ENCODE data around the gene SH3BGR. TPM values are rescaled to one million over a fixed set of nuclear protein-coding genes. Genes with fewer than 3 reads are reported as not detected.

Gene SH3BGR
- total and polyA plus RNA-seq, 4 donors = 0.33 to 5.4 (median 2.0) TPM

DNA sequence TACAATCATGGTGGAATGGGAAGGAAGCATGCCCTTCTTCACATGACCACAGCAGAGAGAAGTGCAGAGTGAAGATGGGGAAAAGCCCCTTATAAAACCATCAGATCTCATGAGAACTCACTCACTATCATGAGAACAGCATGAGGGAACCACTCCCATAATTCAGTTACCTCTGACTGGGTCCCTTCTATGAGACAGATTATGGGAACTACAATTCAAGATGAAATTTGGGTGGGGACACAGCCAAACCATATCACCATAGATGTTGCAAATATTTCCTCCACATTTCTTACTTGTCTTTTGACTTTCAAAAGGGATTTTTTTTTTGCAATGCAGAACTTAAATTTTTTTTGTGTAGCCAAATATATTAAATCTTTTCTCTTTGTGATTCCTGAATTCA is 14.8 kb downstream of the SH3BGR start:
- H3K27me3 ChIP-seq (ENCODE audit: control insufficient read depth in 4 of 4, insufficient read depth in 4 of 4, low read length in 3 of 4) = no peaks in the 10 kb centered on the region
- no peaks in the 10 kb centered on the region for H3K9me3 ChIP-seq (ENCODE audit: control insufficient read depth in 4 of 4, low read length in 3 of 4)
- no peaks in the 10 kb centered on the region for H3K4me1 ChIP-seq (ENCODE audit: control insufficient read depth in 4 of 4, insufficient read depth in 4 of 4, low read length in 3 of 4)
- DNase-seq (ENCODE audit: low spot score) = no peak
- no peak overlapping the region for H3K27ac ChIP-seq (ENCODE audit: low read depth in 1 of 2, low read length in 2 of 2)
- H3K9ac ChIP-seq (ENCODE audit: low read depth in 1 of 2, low read length in 2 of 2) = no peak overlapping the region
- no peak for TF ChIP-seq ZBTB33 (IDR thresholded peaks at IDR 0.05)
- TF ChIP-seq, protein P1, sequence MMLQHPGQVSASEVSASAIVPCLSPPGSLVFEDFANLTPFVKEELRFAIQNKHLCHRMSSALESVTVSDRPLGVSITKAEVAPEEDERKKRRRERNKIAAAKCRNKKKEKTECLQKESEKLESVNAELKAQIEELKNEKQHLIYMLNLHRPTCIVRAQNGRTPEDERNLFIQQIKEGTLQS (IDR thresholded peaks at IDR 0.05) = no peak
- no peak for TF ChIP-seq JUND (IDR thresholded peaks at IDR 0.05)
- no peak for TF ChIP-seq GABPA (IDR thresholded peaks at IDR 0.05 in 1 of 2, conservative IDR thresholded peaks at IDR 0.05 in 1 of 2)
- TF ChIP-seq NR2F2 (IDR thresholded peaks at IDR 0.05) = no peak
- no peak for TF ChIP-seq SP1 (IDR thresholded peaks at IDR 0.05)
- H3K36me3 ChIP-seq (ENCODE audit: control insufficient read depth in 4 of 4, insufficient read depth in 3 of 4, low read depth in 1 of 4, low read length in 3 of 4) = peaks cover 0 to 3% (median under 1%) of the 10 kb centered on the region in 4 donors
- no peak overlapping the region for H3K4me3 ChIP-seq (ENCODE audit: low read depth in 1 of 3, low read length in 3 of 3)

DNA sequence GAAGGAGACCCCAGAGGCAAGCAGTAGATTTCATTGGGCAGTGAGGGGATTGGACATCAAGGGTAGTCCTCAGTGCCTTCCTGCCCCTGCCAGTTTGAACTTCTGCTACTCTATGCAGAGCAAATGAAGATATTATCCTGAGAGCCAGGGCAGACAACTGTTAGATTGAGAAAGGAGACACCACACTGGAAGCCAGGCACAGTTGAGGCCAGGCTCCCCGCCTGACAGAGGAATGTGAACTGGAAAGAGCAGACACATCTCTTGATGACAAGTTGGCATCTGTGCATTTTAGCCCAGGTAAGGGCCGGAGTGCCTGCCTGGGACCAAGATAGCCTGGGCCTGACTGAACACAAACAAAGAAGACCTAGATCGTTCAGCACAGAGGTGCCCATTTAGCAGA is 16.0 kb downstream of the SH3BGR start:
- no peak overlapping the region for H3K27ac ChIP-seq (ENCODE audit: low read depth in 1 of 2, low read length in 2 of 2)
- peaks cover 0 to 3% (median under 1%) of the 10 kb centered on the region in 4 donors for H3K36me3 ChIP-seq (ENCODE audit: control insufficient read depth in 4 of 4, insufficient read depth in 3 of 4, low read depth in 1 of 4, low read length in 3 of 4)
- no peak overlapping the region for H3K9ac ChIP-seq (ENCODE audit: low read depth in 1 of 2, low read length in 2 of 2)
- H3K27me3 ChIP-seq (ENCODE audit: control insufficient read depth in 4 of 4, insufficient read depth in 4 of 4, low read length in 3 of 4) = no peaks in the 10 kb centered on the region
- TF ChIP-seq HNF4G (IDR thresholded peaks at IDR 0.05) (no peak), FOXA2 (IDR thresholded peaks at IDR 0.05) (no peak), FOXA1 (IDR thresholded peaks at IDR 0.05) (no peak), YY1 (IDR thresholded peaks at IDR 0.05) (no peak), RAD21 (IDR thresholded peaks at IDR 0.05) (no peak), GABPA (IDR thresholded peaks at IDR 0.05 in 1 of 2, conservative IDR thresholded peaks at IDR 0.05 in 1 of 2) (no peak)
- no peaks in the 10 kb centered on the region for H3K9me3 ChIP-seq (ENCODE audit: control insufficient read depth in 4 of 4, low read length in 3 of 4)
- H3K4me3 ChIP-seq (ENCODE audit: low read depth in 1 of 3, low read length in 3 of 3) = no peak overlapping the region
- 92% methylated on average over 3 of the region's 3 CpGs for WGBS
- DNase-seq (ENCODE audit: low spot score) = no peak
- no peaks in the 10 kb centered on the region for H3K4me1 ChIP-seq (ENCODE audit: control insufficient read depth in 4 of 4, insufficient read depth in 4 of 4, low read length in 3 of 4)

GRCh38 chr21:39468559-39468958 is 16.8 kb downstream of the SH3BGR start:
- Histone ChIP-seq H3K27ac (ENCODE audit: low read depth in 1 of 2, low read length in 2 of 2) (no peak overlapping the region), H3K36me3 (ENCODE audit: control insufficient read depth in 4 of 4, insufficient read depth in 3 of 4, low read depth in 1 of 4, low read length in 3 of 4) (peaks cover 0 to 3% (median under 1%) of the 10 kb centered on the region in 4 donors), H3K27me3 (ENCODE audit: control insufficient read depth in 4 of 4, insufficient read depth in 4 of 4, low read length in 3 of 4) (no peaks in the 10 kb centered on the region), H3K4me3 (ENCODE audit: low read depth in 1 of 3, low read length in 3 of 3) (no peak overlapping the region), H3K9me3 (ENCODE audit: control insufficient read depth in 4 of 4, low read length in 3 of 4) (no peaks in the 10 kb centered on the region), H3K9ac (ENCODE audit: low read depth in 1 of 2, low read length in 2 of 2) (no peak overlapping the region), H3K4me1 (ENCODE audit: control insufficient read depth in 4 of 4, insufficient read depth in 4 of 4, low read length in 3 of 4) (no peaks in the 10 kb centered on the region)
- no peak for TF ChIP-seq GABPA (IDR thresholded peaks at IDR 0.05 in 1 of 2, conservative IDR thresholded peaks at IDR 0.05 in 1 of 2)
- TF ChIP-seq HNF4G (IDR thresholded peaks at IDR 0.05) = no peak
- TF ChIP-seq HNF4A (conservative IDR thresholded peaks at IDR 0.05) = no peak
- no peak for TF ChIP-seq SP1 (IDR thresholded peaks at IDR 0.05)
- WGBS = 82% methylated on average over 1 of the region's 1 CpG
- no peak for DNase-seq (ENCODE audit: low spot score)

GRCh38 chr21:39471598-39471997 is 19.8 kb downstream of the SH3BGR start:
- WGBS = 96% methylated on average over 3 of the region's 3 CpGs
- no peaks in the 10 kb centered on the region for H3K9me3 ChIP-seq (ENCODE audit: control insufficient read depth in 4 of 4, low read length in 3 of 4)
- TF ChIP-seq FOXA2 (IDR thresholded peaks at IDR 0.05) (no peak), MAX (IDR thresholded peaks at IDR 0.05) (no peak), FOXA1 (IDR thresholded peaks at IDR 0.05) (no peak), HNF4A (conservative IDR thresholded peaks at IDR 0.05) (no peak), SP1 (IDR thresholded peaks at IDR 0.05) (no peak), REST (IDR thresholded peaks at IDR 0.05) (no peak), HNF4G (IDR thresholded peaks at IDR 0.05) (no peak), NR2F2 (IDR thresholded peaks at IDR 0.05) (no peak)
- H3K9ac ChIP-seq (ENCODE audit: low read depth in 1 of 2, low read length in 2 of 2) = no peak overlapping the region
- no peak overlapping the region for H3K27ac ChIP-seq (ENCODE audit: low read depth in 1 of 2, low read length in 2 of 2)
- no peak overlapping the region for H3K4me3 ChIP-seq (ENCODE audit: low read depth in 1 of 3, low read length in 3 of 3)
- no peaks in the 10 kb centered on the region for H3K27me3 ChIP-seq (ENCODE audit: control insufficient read depth in 4 of 4, insufficient read depth in 4 of 4, low read length in 3 of 4)
- H3K36me3 ChIP-seq (ENCODE audit: control insufficient read depth in 4 of 4, insufficient read depth in 3 of 4, low read depth in 1 of 4, low read length in 3 of 4) = no peaks in the 10 kb centered on the region
- no peak for DNase-seq (ENCODE audit: low spot score)
- H3K4me1 ChIP-seq (ENCODE audit: control insufficient read depth in 4 of 4, insufficient read depth in 4 of 4, low read length in 3 of 4) = no peaks in the 10 kb centered on the region

Data from liver (tissue), 9 donors.